NCI-H2107 (cell line): ENCODE results near the gene RPL3.

Experiments used
- DNase-seq: peaks from one replicate; lab custom pipeline; 2025; lab: John Stamatoyannopoulos, UW

Gene RPL3

DNA sequence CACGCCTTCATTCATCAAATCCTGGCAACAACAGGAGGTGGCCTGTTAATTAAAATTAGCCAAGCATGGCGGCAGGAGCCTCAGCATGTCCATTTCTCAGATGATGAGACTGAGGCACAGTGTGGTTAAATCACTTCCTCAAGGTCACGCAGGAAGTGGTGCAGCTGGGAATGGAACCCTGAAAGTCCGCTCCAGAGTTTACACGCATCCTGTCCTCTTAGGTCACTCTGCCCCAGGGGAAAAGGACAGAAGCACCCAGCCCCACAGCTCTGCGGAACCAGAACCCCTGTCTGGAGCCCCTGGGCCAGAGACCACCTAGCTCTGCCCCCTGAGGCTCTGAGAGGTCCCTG is 19.6 kb downstream of the RPL3 start:
- DNase-seq = no peak

DNA sequence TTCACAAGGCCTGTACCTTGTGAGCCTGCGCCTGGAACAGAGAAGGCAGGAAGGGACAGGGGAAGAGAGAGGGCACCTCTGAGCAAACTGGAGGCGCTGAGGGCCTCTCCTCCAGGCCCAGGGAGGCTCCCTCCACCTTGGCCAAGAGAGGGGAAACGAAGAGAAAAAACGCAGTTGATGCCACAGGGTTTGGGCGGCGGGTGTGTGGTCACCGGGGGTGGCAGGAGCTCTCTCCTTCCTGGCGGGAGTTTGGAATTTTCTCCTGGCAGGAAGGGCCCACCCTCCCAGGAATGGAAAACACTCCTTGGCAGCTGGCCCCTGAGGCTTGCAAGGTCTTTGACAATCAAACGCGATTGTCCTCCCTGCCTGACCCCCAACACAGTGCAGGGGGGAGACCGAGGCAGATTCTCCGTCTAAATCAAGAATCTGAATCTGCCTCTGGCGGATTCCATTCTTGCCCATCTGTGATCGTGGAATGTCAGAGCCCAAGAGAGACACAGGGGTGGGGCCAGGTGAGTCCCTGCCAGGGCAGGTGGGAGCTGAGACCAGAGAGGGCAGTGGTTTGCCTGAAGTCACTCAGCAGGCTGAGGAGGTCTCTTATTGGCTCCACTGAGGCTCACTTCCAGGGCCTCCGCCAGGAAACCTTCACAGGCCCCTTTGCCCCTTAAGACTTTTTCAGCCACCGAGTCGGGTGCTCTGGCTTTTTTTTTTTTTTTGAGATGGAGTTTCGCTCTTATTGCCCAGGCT is 21.0 kb downstream of the RPL3 start:
- no peak for DNase-seq

DNA sequence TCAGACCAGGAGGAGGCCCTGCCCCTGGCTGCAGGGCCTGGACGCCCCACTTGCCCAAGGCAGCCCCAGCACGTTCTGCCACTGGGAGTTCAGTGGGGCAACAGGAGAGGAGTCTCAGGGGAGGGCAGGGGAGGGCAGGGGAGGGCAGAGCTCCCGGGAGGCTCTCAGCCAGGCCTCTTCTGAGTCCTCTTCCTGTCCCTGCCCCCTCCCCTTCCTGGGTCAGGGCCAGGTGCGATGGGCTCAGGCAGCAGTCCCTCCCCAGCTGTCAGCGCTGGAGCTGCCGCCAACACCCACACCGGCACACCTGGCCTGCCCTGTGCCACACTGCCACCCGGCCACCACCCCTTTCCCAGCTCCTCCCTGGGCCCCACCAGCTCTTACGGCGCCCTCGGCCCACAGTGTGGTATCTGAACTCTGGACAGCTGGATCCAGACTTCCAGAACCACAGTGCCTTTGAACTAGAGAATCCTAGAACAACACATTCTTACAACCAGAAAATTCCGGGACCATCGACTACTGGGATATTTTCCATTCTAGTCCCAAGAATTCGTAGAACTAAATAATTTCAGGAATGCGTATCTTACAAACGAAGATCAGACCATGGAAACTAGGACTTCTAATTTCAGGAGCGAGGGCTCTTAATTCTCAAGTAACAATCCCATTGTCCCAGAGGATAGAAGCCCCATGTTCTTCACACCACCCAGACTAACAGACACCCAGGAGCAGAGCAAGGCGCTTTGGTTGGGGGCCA is 21.8 kb downstream of the RPL3 start:
- no peak for DNase-seq

DNA sequence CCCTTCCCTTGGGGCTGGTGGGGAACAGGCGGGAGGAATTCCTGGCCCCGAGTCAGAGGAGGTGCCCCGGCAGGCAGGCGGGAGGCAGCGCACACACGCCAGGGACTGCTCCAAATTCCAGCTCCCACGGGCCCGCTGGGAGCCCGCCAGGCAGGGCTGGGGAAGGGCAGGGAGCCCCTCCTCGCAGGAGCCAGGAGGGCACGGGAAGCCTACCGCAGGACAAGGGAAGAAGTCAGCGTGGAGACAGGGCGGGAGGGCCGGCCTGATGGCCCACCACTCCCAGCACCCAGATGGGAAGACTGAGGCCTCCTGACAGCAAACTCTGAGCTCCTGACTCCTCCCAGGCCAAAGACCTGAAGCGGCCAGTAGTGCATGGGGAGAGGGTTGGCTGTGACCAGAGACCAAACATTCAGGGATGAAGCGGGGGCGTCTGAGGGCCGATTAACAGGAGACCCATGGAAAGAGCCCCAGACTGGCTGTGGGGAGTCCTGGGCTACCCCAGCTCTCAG is 22.4 kb downstream of the RPL3 start:
- DNase-seq = no peak

DNA sequence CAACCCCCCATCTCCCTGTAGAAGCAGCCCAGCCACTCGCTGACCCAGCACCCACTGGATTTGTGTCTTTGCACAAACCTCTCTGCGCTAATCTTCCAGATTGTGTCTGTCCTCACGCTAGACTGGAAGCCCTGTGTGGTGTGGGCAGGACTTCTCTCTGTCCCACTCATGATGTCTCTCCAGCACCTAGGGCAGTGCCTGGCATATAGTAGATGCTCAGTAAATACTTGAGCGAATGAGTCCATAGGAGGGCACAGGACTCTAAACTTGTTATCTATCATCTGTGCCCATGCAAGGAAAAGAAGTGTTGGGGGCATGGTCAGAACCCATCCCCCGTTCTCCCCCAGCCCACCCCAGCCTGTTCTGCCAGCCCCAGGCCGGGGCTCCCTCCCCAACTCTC is 22.9 kb downstream of the RPL3 start:
- DNase-seq = no peak

DNA sequence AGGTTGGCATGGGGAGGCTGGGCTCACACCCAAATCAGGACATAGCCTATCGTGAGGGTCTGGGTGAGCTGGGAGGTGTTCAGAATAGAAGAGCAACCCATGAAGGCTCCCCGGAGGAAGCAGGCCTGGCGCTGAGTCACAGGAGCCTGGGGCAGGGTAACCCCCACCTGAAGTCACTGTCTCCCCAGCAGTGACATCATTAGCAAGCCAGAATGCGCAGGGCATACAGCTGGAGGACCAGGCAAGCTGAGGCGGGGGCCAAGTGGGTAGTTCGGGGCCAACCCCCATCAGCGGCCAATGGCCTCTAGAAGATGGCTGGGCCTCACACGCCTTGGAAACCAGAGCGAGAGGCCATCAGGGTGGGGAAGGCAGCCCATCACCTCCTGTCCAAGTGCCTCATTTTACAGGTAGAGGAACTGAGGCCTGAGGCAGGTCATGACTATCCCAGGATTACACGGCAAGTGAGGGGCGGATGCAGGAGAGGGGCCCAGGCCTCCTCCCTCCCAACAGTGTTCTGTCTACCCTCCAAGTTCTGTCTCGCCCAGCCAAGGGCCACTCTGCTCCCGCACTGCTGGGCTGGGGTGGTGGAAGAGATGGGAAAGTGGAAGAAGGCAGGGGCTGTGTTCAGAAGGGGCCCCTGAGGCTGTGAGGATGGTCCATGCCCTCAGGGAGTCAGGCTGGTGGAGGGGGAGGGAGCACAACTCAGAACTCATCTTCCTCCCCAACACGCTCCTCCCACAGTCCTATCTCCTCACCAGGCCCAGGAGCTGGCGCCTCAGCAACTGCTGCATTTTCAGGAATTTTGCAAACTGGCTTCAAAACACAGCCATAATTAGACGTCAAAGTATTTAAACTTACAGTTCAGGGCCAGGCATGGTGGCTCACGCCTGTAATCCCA is 24.6 kb downstream of the RPL3 start:
- no peak for DNase-seq

DNA sequence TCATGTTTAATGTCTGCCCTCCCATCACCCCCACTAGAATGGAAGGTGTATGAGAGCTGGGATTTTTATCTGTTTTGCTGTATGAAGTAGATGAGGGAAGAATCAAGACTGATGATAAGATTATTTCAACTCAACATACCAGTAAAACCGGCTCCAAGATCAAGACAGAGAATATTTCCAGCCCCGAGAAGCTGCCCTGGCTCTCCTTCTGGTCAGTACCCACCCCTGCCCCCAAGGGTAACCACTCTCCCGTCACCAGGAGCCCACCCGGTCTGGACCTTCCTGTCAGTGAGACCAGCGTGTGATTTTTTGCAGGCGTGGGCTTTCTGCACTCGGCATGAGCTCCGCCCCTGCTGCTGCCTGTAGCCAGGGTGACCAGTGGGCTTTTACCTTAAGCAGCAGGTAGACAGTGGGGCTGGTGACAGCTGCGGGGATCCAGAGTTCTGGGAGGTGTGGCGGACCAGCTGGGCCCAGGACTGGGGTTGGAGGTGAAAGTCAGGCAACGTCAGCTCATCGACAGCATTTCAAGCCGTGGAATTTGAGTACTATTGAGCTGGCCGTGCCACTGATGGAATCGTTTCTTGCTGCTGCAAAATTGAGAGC is 25.6 kb downstream of the RPL3 start:
- DNase-seq = no peak

DNA sequence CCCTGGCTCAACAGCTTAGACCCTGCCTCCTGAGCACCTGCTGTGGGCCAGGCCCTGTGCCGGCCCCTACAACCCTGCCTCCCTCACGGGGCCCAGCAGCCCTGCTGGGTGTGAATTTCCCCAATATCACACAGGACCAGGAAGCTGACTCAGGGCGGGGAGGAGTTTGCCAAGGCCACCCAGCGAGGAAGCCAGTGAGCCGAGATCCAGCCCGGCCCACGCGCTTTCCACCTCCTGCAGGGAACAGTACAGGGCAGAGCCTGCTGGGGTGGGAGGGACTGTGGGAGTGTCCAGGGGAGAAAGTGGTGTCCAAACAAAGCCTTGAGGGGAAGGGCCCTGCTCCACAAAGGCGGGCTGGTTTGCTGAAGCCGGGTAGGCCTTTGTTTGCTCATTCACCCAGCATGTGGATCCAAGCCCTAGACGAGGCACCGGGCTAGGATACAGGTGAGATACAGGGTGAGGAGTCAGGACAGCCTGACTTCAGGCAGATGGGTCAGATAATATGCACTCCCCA is 26.8 kb downstream of the RPL3 start:
- no peak for DNase-seq

DNA sequence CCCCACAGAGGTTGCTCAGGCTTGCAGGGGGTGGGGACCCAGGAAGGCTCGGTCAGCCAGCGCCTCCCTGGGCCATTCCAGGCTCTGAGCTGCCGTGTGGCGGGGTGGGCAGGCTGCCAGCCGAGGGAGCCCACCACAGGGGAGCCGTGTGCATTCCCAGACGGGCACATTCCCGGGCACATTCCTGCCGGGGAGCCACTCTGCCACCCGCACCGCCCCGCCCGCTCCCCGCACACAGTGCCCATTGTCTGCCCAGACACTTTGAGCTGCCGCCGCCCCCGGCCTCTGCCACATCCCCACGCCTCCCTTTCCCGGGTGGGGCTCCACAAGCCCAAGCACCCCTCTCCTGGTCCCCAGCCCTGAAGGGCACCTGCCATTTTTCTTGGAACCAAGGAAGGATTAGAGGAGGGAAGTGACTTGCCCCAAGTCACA is 27.4 kb downstream of the RPL3 start:
- DNase-seq = no peak

DNA sequence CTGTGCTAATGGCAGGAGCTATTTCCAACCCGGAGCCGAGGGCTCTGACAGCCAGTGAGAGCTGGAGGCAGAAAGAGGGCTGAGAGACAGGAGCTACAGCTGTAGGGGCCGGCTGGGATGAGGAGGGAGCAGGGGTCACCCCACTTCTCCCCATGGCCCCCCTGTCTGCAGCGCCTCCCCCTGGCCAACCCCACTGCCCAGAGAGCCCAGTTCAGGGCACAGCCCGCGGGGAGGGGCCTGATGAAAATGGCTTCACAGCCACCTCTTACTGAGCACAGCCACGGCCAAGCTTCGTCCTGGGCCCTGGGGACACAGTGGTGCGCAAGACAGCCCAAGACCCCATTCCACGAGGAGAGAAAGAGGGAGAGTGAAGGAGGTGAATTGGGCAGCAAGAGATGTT is 27.9 kb downstream of the RPL3 start:
- DNase-seq = no peak

DNA sequence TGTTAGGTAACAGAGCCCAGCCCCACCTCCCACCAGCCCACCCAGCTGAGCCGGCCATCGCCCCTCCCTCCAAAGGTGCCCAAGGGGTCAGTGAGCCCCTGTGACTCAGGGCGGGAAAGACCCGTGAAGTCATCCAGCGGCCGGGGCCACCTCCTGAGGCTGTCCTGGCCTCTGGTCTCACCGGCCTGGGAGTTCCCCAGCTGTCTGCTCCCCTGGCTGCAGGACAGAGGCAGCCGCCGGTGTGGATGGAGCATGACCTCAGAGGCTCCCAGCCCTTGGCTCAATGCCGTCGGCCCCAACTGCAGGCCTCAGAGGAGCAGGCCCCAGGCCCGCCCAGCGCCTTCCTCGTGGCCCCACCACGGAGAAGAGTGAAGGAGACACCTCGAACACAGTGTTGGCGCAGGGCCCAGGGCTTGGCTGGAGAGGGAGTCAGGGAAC is 28.7 kb downstream of the RPL3 start:
- no peak for DNase-seq

DNA sequence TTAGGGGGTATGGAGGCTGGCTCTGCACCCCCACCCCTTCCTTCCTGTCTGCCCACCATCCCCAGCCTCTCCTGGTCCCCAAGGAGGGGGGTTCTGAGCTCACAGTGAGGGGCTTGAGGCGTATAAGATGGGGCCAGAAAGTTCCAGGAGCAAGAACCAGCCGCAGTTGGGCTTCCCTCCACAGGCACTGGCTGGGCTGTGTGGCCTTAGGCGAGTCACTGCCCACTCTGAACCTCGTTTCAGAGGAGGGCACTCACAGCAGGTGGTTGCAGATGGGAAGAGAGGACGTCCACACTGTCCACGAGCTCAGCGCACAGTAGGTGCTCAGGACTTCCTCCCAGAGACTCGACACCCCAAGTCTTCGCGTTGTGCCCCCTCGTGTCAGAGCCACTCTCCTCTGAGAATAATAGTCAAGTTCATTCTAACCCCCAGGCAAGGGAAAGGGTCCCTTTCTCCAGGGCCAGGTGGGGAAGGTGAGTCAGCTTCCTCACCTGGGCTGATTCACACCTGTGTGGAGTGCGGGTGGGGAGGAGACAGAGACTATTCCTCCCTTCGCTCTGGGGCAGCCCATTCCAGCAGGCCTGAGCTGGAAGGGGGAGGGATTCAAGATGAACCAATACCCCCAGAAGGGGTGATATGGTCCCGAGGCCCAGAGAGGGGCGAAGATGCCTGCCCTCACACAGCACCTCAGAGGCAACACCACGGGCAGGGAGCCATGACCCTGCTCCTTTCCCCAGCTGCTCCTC is 29.3 kb downstream of the RPL3 start:
- no peak for DNase-seq

DNA sequence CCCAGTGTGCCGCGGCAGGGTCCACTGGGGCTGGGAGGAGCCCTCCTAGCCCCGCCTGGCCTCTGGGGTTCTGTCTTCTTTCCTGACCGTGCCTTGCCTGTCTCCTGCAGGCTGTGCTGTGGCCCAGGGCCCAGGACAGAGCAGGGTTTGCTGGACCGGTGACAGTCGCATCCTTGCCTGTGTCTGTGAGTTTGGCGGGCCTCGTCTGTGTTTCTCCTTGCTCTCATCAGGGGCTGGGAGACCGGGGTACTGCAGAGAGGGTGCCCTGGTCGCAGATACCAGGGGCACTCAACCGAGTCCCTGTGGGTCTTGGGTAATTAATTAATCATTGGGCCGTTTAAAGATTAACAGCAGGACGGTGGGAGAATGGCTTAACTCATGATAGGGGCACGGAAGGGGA is 29.9 kb downstream of the RPL3 start:
- DNase-seq = no peak

DNA sequence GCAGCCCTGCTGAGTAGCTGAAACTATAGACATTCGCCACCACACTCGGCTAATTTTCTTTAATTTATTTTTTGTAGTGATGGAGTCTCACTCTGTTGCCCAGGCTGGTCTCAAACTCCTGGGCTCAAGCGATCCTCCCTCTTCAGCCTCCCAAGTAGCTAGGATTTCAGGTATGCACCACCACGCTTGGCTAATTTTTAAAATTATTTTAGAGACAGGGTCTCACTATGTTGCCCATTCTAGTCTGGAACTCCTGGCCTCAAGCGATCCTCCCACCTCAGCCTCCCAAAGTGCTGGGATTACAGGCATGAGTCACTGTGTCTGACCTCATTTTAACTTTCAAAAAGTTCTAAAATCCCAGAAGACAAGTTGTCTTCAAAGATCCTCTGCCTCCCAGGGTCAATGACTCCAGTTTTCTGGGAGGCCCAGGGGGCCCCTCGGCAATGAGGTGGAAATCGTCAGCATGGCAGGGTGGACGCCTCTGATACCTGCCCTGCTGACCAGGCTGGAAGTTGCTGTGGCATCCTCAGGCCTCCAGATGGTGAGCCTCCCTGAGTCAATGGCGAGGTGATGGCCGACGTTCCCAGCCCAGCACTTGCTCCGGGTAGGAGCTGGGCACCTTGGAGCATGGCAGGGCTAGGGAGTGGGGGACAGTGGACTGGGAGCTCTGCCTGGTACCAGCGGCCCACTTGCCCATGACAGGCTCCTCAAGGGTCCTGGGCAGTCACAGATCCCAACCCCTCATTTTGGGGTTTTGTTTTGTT is 31.1 kb downstream of the RPL3 start:
- no peak for DNase-seq

DNA sequence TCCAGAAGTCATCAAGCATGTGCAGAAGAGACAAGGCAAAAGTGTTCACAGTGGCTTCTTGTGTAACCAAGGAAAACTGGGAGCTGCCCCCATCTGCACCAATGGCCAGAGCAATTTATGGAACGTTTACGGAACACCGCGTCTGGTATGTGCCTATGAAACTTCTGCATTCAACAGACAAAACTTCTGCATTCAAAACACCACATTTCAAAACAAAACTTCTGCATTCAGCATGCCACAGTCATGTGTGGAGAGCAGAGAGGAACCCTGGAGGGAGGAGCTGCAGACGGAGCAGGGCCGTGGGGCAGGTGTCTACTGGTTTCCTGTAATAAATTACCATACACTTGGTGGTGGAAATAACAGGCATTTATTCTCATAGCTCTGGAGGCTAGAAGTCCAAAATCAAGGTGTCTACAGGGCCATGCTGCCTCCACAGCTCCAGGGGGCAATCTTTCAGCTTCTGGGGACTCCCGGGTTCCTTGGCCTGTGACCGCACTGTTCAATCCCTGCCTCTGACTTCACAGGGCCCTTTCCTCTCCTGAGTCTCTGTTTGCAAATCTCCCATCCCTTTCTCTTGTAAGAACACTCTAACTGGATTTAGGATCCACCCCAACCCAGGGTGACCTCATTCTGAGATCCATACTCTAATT is 32.2 kb downstream of the RPL3 start:
- no peak for DNase-seq

DNA sequence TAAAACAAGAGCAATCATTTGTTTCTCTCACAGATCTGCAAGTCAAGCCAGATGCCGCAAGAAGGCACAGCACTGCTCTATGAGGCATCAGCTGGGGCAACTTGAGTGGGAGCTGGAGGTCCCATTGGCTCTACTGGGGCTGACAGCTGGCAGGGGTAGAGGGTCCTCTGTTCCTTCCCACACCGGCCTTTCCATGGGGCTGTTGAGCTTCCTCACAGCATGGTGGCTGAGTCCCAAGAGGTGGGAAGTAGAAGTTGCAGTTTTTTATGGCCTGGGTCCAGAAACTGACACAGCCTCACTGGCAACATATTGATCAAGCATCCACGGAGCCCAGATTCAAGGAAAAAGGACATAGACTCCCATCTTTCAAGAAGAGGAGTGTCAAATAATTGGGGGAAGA is 34.4 kb downstream of the RPL3 start:
- DNase-seq = no peak

DNA sequence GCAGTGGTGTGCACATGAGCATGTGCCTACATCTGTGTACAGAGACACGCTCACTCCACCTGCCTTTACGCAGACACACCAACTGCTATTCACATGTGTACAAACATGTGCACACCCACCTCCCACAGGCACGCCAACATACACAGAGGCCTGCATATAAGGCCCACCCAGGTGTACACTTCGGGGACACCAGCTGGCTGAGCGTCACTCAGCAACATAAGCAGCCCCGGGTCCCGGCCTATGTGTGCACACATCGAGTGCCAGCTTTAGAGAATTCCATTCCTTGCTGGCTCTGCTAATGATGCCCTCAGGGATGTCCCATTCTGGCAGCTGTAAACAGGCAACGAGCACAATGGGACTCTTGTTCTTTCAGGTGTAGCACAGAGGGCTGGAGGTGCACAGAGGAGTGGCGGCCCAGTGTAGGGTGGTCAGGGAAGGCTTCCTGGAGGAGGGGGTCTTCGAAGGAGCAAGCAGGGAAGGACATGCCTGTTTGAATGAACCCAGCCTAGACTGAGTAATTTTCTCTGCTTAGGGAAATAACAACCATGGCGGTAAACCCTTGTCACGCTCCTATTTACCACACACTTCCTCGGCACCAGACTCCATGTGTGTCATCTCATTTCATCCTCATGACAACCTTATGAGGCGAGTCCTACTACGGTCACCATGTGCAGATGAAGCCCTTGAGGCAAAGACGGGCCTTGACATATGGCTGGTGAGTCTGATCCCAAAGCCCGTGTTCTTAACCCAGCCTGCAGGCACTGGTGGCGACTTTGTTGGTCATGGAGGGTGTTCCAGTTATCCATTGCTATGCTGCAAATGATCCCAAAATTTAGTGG is 35.1 kb downstream of the RPL3 start:
- no peak for DNase-seq

DNA sequence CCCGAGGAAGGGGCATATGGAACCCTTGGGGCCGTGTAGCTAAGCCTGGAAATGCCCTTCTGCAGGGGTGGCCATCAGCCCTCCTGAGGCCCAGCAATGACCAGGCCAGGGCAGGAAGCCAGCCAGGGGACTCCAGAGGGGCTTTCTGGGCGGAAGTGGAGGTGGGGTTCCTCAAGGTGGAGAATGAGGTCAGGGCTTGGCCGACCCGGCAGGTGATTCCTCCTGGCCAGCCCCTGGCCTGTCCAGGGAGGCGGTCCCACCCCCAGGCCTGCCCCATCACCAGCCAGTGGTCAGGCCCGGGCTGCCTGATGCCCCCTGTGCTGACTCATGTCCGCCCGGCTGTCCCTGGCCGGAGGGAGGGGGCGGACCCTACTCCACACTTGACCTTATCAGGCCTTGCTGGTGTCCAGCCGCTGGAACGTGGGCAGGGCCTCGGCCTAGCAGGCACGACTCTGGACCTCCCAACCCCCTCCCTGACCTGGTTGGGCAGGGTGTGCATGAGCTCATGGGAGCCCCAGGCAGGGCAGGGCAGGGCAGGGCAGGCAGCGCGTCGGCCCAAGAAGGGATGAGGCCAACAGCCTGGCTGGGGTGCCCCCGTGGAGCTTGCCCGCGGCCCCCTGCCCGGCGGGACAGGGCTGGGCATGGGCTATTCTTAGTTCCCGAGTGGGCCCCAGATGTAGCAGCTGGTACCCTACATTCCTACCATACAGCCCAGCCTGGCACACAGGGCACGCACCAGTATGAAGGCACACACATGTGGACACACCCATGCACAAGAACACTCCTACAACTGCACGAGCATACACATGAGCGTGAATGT is 35.9 kb downstream of the RPL3 start:
- no peak for DNase-seq
